Ammon's horn (tissue), 1 donor: ENCODE data around the gene MICOS13.
"Not testable (repeated sequence)": the region's sequence is repeated elsewhere in the genome, so short reads cannot be mapped to it uniquely, and the experiment has no call there.

Experiments
- DNase-seq: peaks from one replicate; pipeline ENCODE4 v3.0.0-alpha.2; 2016; ENCODE audit warnings: low spot score

Gene MICOS13

DNA sequence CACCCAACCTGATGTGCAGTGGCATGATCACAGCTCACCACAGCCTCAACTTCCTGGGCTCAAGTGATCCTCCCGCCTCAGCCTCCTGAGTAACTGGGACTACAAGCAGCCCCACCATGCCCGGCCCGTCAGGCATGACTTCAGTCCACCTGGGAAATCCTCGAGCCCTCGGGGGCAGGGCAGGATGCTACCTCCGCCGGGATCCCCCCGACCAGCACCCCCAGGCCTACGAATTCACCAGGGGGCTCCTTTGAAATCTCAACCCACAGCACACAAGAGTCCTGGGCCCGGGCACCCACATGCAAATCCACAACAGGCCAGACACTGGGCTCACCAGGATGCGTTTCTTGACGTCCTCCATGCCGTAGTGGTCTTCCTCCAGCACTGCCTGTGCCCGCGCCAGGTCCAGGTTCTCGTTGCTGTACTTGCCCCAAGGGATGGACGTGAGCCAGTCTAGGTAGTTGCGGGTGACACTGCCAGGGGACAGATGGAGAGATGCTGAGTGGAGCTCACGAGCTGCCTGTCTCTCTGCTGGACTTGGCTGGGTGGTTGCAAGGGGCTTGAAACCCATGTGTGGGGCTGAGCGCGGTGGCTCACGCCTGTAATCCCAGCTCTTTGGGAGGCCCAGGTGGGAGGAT is 20.3 kb upstream of the MICOS13 start:
- DNase-seq = no peak

DNA sequence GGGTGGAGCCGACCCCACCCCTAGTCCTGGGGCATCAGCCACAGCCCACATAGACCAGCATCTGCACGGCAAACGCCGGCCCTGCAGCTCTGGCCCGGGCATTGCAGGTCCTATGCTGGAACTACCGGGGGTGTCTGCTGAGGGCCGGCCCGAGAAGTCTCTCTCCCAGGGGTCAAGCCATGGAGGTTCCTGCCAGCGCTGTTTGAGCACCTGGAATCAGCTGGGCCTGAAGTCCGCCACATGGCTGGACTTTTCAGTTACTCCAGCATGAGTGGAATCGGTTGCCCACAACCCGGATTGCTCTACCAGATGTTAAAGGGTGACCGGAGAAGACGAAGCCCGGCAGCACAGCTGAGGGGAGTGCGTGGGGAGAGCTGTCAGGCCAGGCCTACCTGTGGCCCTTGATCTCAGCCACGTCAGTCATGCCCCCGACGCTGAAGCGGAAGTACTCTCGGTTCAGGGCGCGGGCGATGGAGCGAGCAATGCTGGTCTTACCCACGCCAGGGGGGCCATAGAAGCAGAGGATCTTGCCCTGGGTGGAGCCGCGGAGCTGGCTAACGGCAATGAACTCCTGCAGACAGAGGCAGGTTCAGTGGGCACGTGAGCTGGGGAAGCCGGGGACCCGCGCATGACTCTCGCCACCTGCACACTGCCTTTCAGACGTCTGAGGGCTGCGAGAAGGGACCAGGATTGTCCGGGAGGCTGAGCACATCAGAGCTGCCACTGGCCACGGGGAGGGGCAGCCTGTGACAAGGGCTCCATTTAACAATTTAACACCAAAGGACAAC is 18.5 kb upstream of the MICOS13 start:
- no peak for DNase-seq

DNA sequence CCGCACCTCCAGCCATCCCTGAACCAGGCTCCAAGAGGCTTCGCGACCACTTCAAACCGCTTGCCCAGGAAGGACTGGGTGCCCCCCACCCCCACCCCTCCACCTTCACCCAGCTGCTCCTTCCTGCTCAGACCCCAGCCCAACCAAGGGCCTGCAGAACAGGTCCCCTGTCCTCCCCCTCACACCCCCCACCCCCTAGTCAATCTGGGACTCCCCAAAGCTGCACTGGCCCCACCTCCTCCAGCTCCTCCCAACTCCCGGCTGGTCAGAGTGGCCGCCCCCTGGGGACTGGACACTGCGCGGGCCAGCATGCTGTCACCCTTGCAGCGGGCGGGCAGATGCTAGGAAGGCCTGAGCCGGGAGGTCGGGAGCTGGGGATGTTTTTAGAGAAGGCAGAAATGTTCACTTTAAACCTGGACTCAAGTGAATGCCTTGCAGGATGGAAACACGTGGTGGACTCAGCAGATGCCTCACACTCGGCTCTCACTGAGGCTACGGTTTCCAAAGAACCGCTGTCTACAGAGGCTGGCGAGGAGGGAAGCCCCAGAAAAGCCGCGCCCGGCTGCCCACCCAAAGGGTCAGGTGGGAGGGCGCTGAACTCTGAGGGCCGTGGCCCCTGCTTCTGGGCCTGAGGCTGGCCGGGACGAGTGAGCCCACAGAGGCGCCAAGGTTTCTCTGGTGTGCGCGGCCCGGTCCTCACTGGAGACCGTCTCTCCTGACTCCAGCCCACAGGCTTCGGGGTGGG is 17.7 kb upstream of the MICOS13 start:
- no peak for DNase-seq

DNA sequence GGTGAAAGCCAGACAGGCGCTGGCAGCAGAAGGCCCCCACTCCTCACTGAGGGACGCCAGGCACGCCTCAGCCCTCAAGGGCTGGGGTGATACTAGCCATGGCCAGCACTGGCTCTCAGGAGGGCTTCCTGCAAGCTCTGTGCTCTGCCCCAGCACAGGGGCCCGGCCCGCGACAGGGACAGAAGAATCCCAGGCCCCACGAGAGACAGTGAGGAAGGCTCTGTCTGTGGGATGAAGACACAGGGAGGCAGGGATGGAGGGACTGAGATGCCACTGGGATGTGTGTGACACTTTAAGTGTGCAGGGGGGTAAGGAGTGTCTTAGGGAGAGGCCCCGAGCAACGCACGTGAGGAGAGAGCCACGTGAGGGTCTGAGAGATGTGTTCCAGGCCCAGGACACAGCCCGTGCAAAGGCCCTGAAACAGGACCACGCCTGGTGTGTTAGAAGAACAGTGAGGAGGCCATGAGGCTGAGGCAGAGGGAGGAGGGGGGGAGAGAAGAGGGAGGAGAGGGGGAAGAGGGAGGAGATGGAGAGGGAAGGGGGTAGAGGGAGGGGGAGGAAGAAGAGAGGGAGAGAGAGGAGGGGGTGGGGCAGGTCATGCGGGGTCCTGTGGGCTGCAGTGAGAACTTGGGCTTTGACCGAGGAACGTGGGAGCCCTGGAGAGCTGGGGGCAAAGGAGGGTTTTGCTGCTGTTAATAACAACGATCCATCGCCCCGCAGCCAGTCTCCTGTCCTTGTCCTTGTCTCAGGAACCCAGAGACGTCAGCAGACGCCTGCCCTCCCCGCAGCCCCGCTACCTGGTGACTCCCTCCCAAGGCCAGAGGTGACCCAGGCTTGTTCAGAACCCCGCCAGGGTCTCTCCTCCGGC is 16.9 kb upstream of the MICOS13 start:
- no peak for DNase-seq

DNA sequence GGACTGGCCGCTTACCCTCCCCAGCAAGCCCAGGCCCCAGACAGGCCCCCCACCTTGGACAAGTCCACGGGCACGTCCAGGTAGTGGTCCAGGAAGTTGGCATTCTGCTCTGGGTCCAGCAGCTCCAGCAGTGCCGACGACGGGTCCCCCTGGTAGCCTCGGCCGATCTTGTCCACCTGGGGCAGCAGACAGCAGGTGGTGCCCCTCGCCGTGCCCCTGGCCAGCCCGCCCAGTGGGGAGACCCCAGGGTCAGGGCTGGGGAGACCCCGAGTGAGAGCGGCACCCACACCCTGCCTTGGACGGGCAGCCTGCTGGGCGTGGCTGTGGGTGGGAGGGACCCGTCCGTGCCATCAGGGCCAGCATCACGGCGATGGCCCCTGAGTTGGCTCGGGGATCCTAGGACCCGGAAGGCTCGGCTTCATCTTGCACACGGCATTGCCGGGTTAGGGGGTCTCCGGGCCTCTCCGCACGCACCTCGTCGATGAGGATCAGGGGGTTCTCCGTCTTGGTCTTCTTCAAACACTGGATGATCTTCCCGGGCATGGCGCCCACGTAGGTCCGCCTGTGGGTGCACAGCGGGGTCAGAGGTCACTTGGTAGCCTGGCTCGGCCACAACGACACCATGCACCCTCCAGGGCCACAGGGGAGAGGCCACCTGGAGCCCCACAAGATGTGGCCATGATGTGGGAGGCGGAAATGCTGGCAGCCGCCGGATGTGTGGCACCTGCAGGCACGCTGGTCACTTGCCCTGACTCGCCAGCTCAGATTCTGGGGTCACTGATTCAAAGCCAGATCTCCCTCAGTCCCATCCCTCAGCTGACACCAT is 16.1 kb upstream of the MICOS13 start:
- DNase-seq = no peak

DNA sequence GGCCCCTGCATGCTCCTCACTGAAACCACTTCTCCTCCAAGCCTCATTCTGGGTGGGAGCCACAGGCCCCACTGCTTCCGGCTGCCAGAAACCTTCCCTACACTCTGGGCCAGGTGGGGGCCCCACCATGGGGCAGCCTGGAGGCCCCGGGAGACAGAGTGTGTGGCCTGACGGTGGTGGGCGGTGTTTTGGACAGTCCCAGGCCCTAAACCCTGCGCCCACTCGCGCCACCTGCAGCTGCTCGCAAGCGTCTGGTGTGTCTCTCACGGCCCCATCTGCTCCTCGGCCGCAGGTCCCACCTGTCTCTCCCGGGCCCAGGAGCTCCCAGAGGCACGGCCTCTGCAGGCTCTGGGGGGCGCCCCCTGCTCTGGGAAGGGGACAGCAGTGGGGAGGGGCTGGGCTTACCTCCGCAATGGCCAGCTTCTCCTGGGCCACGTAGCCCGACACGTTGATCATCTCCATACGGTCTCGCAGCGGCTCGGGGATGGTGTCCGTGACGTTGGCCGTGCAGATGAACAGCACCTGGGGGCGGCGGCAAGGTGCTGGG is 15.4 kb upstream of the MICOS13 start:
- DNase-seq = no peak

DNA sequence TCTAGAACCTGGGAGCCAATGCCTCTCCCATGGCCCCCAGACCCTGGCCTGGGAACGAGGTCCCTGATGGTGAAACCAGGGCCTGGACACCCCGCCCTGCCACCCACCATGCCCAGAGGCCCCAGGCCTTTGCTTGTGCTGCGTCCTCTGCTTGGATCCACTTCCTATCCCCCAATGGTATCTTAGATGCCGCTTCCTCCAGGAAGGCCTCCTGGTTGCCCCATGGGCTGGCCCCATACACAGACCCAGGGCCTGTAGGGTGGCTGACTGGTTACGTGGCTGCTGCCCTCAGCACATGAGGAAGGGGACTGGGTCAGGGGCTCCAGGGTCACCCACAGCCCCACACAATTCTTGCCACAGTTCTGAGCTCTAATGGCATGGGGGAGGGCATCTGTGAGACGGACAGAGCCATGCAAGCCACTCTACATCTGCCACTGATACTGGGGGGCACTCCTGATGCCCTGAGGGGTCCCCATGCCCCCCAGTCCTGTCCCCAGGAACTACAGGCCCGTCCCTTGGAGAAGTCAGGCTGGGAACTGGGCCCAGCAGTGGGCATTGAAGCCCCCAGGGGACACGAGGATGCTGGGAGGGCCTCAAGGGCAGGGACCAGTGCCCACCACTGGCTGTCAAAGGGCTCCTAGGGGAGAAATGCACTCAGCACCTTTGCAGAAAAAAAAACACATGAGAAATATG is 14.8 kb upstream of the MICOS13 start:
- DNase-seq = no peak

DNA sequence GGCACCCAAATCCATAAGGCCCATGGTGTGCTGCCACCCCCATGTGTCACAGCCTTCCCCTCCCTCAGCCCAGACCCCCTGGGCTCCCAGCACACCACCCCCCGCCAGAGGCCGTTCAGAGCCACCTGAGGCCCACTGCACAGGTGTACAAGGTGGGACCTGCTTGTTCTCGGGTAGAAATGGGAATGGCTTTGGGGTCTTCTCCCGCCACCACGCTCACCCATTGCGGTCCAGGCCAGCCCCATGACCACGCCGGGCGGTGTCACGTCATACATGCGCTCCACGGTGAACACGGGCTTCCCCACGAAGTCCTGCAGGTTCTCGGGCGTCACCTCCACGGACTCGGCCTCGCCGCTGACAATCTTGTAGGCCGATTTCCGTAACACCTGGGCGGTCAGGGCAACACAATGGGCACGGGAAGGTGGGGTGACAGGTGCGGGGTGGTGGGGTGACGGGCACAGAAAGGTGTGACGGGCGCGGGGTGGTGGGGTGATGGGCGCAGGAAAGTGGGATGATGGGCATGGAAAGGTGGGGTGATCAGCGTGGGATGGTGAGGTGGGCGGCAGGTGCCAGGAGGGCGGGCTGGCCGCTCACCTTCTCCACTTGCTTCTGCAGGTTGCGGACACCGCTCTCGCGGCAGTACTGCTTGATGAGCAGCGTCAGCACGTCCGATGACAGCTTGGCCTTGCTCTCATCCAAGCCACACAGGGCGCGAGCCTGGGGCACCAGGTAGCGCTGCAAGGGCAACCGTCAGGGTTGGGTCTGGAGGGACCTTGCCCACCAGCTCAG is 14.0 kb upstream of the MICOS13 start:
- no peak for DNase-seq

DNA sequence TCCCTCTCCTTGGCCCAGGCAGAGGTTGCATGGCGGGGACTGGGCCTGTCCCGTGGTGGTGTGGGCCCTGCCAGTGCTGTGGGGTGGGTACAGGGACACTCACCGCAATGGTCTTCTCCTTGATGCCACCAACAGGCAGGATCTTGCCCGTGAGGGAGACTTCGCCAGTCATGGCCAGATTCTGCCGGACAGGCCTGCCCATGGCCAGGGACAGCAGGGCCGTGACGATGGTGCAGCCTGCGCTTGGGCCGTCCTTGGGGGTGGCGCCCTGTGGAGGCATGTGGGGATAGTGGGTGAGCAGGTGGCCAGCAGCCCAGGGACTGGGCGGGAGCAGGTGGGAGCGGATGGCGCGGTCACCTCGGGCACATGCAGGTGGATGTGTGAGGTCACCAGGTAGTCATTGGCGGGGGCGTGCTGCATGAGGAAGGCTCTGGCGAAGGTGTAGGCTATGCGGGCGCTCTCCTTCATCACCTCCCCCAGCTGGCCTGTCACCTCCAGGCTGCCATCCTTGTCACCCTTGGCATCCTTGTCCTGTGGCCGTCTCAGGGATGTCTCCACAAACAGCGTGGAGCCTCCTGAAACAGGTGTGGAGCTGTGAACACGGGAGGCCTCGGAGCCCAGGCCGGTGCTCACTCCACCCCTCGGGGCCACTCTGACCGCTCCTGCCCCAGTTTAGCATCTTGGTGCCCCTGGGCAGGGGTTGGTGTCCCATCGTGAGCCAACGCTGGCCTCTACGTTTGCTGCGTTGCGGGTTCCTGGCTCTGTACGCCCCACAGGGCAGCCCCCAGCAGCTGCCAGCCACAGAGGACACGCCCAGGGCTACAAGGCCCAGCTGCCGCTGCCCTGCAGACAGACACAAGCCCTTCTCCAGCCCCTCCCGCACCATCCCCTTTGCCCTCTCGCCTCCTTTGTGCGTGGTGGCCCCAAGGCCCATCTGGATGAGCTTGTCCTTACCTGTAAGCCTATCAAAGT is 13.2 kb upstream of the MICOS13 start:
- no peak for DNase-seq

DNA sequence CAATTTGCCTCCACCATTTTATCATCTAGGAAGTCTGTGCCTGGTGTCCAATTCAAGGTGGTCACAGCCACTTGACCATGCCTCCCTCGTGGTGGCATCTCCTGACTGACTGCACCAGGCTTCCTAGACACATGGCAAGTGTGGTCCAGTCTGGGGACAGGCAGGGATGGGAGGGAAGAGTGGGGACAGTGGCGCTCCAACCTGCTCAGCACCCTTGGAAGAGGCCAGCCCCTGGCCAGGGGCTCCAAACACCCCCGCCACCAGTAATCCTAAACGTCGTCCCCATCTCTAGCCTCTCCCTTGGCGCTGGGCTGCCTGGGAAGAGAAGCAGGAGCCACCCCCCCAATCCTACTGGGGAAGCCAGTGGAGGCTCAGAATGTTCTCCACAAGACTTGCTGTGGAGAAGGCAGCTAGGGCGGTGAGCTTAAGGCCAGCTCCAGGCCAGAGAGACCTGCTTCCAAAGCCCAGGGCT is 12.4 kb upstream of the MICOS13 start:
- no peak for DNase-seq

DNA sequence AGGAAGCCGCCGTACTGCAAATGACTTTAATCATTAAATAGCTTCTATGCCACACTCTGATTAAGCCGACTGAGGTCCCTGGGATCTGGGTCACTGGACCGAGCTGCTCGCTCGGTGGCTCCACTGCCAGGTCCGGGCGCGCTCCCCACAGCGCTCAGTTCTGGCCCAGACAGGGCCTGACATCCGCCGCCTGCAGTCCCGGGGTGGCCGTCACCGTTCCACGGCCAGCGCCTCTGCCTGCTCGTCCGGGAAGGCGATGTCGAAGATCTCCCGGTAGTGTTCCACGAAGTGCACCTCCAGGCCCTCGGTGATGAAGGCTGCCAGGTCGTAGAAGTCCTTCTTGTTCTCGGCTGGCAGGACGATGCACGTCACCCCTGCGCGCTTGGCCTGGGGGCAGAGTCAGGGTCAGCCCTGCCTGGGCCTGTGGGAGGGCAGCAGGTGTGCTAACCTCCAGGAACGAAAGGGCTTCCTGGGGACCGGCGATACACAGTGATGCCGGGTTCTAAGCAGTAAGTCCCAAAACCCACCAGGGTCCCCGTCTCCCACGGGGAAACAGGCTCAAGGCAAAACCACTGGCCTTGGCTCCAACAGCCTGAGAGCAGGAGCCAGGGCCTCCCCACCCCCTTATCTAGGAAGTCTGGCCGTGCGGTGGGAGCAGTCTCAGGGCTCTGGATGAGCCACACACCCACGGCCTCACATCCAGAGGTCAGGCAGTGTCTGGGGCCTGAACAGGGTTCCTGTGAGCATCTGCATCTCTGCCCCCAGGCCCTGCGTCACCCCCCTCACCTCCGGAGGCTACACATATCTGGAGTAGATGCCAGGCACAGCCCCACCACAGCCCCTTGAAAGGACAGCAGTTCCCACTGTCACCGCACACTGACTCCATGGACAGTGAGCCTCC is 11.8 kb upstream of the MICOS13 start:
- no peak for DNase-seq

DNA sequence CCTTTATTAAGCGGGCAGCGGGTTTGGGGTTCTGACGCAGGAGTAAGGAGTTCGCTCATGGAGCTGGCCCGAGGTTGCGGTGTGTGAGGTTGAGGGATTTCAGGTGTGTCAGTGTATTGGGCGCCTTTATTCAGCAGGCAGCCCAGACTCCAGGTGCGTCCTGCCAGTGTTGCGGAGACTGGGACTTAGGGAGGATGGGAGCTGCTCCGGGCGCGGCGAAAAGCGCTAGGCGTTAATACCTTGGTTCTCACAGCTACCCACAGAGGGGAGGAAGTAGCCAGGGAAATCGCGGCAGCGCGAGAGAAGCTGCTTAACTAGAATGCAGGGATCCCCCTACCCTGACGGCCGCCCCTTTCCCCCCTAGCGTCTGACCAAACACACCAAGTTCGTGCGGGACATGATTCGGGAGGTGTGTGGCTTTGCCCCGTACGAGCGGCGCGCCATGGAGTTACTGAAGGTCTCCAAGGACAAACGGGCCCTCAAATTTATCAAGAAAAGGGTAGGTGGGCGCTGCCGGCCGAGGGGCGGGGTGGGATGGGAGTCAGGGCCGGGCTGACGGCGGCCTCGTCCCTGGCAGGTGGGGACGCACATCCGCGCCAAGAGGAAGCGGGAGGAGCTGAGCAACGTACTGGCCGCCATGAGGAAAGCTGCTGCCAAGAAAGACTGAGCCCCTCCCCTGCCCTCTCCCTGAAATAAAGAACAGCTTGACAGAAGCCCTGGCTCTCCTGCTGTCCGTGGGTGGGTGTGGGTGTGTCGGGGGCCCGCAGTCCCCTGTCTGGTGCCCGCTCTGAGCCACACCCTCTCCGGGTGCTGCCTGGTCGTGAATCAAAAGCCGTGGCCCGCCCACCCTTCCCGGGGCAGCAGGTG is 10.9 kb upstream of the MICOS13 start:
- peak; percentile 52 for DNase-seq

DNA sequence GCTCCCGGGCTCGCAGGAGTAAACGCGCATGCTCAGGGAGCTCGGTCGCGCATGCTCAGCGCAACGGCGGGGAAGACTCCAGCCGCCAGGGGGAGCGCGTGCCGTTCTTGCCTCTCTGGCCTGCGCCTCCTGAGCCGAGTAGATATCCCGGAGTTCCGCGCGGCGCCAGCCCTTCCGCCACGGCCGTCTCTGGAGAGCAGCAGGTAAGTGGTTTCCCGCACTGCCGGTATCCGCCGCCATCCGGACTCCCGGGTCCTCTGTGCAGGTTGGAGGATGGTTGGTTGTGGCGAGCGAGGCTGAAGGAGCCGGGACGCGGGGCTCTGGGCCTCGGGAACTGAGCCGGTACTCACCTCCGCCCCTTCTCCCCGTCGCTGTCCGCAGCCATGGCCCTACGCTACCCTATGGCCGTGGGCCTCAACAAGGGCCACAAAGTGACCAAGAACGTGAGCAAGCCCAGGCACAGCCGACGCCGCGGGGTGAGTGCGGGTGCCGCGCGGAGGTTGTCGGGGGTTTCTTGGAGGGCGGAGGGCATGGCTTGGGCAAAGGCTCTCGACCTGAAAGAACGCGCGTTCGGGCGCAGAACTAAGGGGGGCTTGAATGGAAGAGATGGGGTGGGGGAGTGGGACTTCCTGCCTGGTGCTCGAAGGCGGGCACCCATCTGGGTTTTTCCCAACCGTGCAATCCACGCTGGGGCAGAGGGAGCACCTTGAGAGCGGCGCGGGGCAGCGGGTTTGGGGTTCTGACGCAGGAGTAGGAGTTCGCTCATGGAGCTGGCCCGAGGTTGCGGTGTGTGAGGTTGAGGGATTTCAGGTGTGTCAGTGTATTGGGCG is 10.0 kb upstream of the MICOS13 start, which contains the start of gene RPL36:
TSS of gene RPL36 (plus strand) at position 171 of the 830 bp plus-strand sequence. CDS start at position 384, 213 bp downstream.
- peak; percentile 96 for DNase-seq

DNA sequence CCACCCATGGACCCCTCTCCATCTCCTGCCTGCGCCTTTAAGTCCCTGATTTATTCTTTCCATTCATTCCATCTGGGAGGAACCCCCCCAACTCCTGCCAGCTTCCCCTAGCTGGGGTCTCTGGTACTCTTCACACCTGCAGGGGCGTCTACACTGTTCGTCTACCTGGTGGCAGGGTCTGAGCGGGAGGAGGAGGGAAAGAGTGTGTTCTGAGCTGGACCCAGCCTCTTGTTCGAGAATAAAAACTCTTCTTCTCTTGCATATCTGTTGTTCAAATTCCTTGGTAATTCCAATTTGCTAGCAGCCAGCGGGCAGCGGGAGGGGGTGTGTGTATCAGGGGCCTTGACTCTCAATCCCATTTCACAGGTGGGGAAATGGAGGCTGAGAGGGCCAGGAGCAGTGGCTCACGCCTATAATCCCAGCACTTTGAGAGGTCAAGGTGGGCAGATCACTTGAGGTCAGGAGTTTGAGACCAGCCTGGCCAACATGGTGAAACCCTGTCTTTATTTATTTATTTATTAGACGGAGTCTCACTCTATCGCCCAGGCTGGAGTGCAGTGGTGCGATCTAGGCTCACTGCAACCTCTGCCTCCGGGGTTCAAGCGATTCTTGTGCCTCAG is 8.1 kb upstream of the MICOS13 start:
- DNase-seq = not testable (repeated sequence)
